Retinal pigment epithelial cell (primary cell): Measurements from ENCODE around the gene ROR2.

ENCODE experiments used
- DNase-seq: peaks from one replicate; pipeline ENCODE4 v3.0.0-alpha.2; 2010; ENCODE audit warnings: low read depth
- H3K4me3 ChIP-seq: 2 replicates; pipeline ENCODE4 v1.5.1; 2011; ENCODE audit warnings: mild to moderate bottlenecking, low read length, control low read depth, moderate library complexity
- TF ChIP-seq, protein P1 (sequence below): conservative IDR thresholded peaks from 2 replicates; pipeline ENCODE4 v1.5.1; 2011; ENCODE audit warnings: low read depth, low read length, control low read depth, inconsistent platforms

The ROR2 gene

DNA sequence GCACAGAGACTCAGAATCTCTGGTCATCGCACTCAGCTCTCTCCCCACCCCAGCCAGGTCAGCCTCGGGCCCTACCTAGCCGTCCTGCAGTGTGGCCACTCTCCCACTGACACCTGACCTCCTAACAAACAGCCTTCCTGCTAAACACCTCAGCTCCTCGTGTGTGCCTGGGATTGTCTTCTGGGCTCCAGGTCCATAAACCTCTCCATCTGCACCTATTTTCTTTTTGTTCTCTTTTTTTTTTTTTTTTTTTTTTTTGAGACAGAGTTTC lies 193.6 kb downstream of the ROR2 start:
- no peak for DNase-seq
- TF ChIP-seq, protein P1, sequence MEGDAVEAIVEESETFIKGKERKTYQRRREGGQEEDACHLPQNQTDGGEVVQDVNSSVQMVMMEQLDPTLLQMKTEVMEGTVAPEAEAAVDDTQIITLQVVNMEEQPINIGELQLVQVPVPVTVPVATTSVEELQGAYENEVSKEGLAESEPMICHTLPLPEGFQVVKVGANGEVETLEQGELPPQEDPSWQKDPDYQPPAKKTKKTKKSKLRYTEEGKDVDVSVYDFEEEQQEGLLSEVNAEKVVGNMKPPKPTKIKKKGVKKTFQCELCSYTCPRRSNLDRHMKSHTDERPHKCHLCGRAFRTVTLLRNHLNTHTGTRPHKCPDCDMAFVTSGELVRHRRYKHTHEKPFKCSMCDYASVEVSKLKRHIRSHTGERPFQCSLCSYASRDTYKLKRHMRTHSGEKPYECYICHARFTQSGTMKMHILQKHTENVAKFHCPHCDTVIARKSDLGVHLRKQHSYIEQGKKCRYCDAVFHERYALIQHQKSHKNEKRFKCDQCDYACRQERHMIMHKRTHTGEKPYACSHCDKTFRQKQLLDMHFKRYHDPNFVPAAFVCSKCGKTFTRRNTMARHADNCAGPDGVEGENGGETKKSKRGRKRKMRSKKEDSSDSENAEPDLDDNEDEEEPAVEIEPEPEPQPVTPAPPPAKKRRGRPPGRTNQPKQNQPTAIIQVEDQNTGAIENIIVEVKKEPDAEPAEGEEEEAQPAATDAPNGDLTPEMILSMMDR: no peak

DNA sequence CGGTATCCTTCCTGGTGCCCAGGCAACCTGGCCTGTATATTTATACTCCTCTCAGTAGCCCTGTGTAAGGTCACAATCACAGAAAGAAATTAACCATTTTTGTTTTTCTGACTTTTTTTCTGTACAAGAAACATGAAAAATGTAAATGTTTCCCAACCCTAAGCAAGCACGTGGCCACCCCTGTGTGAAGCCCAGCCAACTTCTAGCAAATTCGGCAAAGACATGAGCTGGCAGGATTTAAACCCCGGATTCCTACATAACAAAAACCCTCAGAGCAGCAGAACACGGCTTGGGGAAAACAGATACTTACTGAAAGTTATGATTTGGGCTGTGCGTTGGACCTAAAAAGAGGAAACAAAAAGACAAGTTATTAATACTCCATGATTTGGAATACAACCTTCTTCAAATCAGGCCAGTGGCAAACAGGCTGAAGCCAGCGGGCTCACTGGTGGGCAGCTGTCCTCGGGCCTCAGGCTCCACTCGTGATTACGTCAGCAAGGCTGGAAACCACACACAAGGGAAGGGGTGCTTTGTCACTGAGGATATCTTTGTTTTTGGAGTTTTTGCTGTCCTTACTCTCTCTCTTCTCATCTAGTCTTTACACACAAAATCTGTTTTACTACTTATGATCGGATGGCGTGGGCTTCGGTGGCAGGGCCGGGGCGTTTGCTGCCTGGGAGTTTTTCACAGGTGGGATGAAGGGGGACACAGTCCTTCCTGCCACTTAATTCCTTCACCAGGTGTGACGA lies 194.1 kb downstream of the ROR2 start:
- TF ChIP-seq, protein P1: no peak
- H3K4me3 ChIP-seq: no peak overlapping the region
- DNase-seq: no peak

More for the DNA sequence above, 193.6 kb downstream of the ROR2 start:
- no peak overlapping the region for H3K4me3 ChIP-seq

DNA sequence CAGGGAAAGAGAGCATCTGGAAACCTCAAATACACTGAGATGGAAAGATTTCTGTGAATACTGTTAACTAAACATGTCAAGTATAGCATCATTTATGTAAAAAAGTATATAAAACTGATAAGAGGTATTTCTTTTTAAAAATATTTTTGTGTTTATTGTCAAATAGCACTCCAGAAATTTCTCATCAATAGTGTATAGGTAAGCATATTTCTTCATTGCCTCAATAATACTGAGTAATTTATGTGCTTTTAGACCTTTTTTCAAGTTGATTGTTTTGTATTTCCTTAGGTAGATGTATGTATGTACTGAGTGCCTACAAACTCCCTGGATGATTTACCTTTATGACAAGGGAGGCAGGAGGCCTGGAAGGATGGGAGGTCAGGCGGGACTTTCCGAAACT lies 196.3 kb downstream of the ROR2 start:
- no peak overlapping the region for H3K4me3 ChIP-seq
- no peak for DNase-seq
- TF ChIP-seq, protein P1: no peak

DNA sequence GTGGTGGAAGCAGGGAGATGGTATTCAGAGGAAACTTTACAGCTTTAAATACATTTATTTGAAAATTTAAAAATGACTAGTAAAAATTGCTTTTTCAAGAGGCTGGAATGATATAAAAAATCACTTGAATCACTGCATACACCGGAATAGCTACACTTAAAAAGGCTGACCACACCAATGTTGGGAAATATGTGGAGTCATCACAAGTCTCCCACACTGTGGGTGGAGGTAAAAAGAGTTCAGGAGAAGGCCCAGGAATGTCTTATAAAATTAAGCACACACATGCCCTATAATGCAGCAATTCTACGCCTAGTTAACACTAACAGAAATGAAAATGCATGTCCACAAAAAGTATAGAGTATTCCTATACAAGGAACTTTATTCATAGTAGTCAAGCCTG lies 198.1 kb downstream of the ROR2 start:
- no peak for DNase-seq
- no peak overlapping the region for H3K4me3 ChIP-seq
- TF ChIP-seq, protein P1: no peak

DNA sequence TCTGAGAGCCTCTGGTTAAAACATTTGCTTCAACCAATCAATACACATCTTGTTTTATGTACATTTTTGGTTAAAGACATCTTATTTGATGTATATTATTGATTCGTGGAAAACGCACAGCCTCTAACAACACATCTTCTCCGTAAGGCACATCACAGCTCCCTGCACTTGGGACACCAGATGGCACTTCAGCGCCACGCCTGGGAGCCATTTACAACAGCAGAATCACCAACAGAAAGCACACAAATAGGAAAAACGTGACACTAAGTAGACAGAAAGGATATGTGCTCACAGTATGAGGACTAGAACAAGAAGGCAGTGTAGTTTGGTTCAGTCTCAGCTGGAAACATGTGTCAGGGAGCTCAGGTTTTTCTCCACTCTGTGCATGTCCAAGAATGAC lies 199.7 kb downstream of the ROR2 start:
- H3K4me3 ChIP-seq: no peak overlapping the region
- no peak for DNase-seq
- TF ChIP-seq, protein P1: no peak

DNA sequence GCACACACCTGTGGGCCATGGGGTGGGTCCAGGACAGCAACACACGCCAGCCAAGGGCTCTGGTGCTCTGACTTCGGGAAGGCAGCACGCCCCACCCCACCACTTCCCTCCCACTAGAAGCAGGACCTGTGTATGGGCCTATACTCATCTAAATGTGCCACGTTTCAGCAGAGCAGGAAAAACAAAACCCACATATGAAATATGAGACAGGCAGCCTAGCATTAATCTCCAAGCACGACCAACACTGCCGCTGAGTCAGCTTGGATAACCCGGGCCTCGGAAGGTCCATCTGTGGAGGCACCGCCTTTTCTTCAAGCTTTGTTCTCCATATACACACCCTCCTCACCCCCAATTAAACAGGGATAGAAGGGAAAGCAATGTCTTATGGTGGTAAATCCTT lies 203.1 kb downstream of the ROR2 start:
- TF ChIP-seq, protein P1: no peak
- no peak overlapping the region for H3K4me3 ChIP-seq
- peak; percentile 25 for DNase-seq

DNA sequence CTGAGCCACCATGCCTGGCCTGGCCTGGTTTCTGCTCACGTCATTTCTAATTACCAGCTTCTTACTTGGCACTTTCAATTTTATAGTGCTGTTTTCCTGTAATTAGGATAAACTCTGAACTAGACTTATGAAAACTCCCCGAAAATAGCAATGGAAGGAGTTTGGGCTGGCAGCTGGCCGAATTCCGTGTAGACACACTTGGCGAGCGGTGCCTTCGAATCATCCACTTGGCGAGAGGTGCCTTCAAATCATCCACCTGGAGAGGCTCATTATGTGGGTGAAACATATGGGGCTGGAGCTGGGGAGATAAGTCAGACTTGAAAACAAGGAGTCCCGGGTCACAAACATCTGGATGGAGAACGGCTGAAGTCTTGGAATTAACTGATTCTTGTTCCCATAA lies 203.7 kb downstream of the ROR2 start:
- TF ChIP-seq, protein P1: no peak
- H3K4me3 ChIP-seq: no peak overlapping the region
- DNase-seq: no peak
